PC-9 (cell line): ENCODE results near the gene USF2. TPM values are rescaled to one million over a fixed set of nuclear protein-coding genes. Genes with fewer than 3 reads are reported as not detected.

Source experiments
- BruUV-seq: library from RNA; stranded (reverse); fragments of 400-500 nt; replicated peaks from 2 replicates; lab custom pipeline; 2021; lab: Mats Ljungman, UMichigan
- CTCF ChIA-PET: fragments of 300-600 bp; sonication (Branson Sonifier 250); formaldehyde crosslinking; loops from one replicate; lab custom pipeline; 2022; ENCODE audit warnings: antibody characterized with exemption; lab: Charles Lee
- POLR2A ChIA-PET: fragments of 300-600 bp; sonication (Branson Sonifier 250); formaldehyde crosslinking; loops from one replicate; lab custom pipeline; 2022; ENCODE audit warnings: antibody characterized with exemption; ENCODE audit not compliant: unreplicated experiment; lab: Charles Lee
- DNase-seq, 2 experiments: peaks; one replicate each; pipeline versions ENCODE4 v3.0.0 to v3.0.0-alpha.2; 2015 to 2022; ENCODE audit warnings: mixed read lengths in 1 of 2
- H2AFZ ChIP-seq: fragments of 200-600 bp; sonication (generic); 2 replicates; pipeline ENCODE4 v1.8.1; 2017; ENCODE audit warnings: antibody characterized with exemption
- H3F3A ChIP-seq: fragments of 200-600 bp; sonication (generic); 2 replicates; pipeline ENCODE4 v1.8.1; 2017; ENCODE audit warnings: antibody characterized with exemption, mild to moderate bottlenecking, low read depth; ENCODE audit not compliant: insufficient read depth
- H3K27ac ChIP-seq: fragments of 200-600 bp; sonication (generic); 2 replicates; pipeline ENCODE4 v1.6.1; 2016; ENCODE audit warnings: mixed run types
- H3K27me3 ChIP-seq: fragments of 200-600 bp; sonication (generic); 2 replicates; pipeline ENCODE4 v1.6.1; 2016; ENCODE audit warnings: low read depth, mixed run types; ENCODE audit not compliant: insufficient read depth
- H3K36me3 ChIP-seq: fragments of 200-600 bp; sonication (generic); 2 replicates; pipeline ENCODE4 v1.6.1; 2016; ENCODE audit warnings: low read depth, mixed run types
- H3K4me1 ChIP-seq: fragments of 200-600 bp; sonication (generic); replicated peaks from 2 replicates; pipeline ENCODE4 v1.6.1; 2016; ENCODE audit warnings: mixed run types; ENCODE audit not compliant: insufficient read depth
- H3K4me2 ChIP-seq: fragments of 200-600 bp; sonication (generic); 2 replicates; pipeline ENCODE4 v1.6.1; 2017; ENCODE audit warnings: mixed run types
- H3K4me3 ChIP-seq: fragments of 200-600 bp; sonication (generic); 2 replicates; pipeline ENCODE4 v1.6.1; 2016; ENCODE audit warnings: mixed run types
- H3K79me2 ChIP-seq: fragments of 200-600 bp; sonication (generic); 2 replicates; pipeline ENCODE4 v1.6.1; 2017; ENCODE audit warnings: low read depth, mixed run types
- H3K9me2 ChIP-seq: fragments of 200-600 bp; sonication (generic); 2 replicates; pipeline ENCODE4 v1.8.1; 2017; ENCODE audit warnings: mild to moderate bottlenecking; ENCODE audit not compliant: insufficient read depth
- H3K9me3 ChIP-seq: fragments of 200-600 bp; sonication (generic); 2 replicates; pipeline ENCODE4 v1.8.1; 2016; ENCODE audit warnings: low read depth; ENCODE audit not compliant: insufficient read depth
- H4K20me1 ChIP-seq: fragments of 200-600 bp; sonication (generic); 2 replicates; pipeline ENCODE4 v1.8.1; 2017; ENCODE audit not compliant: insufficient read depth
- CTCF ChIP-seq: fragments of 200-600 bp; sonication (generic); conservative IDR thresholded peaks from 2 replicates; pipeline ENCODE4 v1.6.1; 2017; ENCODE audit warnings: mixed run types, antibody characterized with exemption, mild to moderate bottlenecking, moderate library complexity
- EZH2 ChIP-seq: fragments of 200-600 bp; sonication (generic); IDR thresholded peaks from 2 replicates; pipeline ENCODE4 v1.8.0; 2017; ENCODE audit warnings: antibody characterized with exemption, low read depth
- intact Hi-C: fragments of 100-400 bp; cut with micrococcal nuclease; formaldehyde crosslinking; loops from one replicate; pipeline ENCODE4 v1.10.0; 2022; ENCODE audit not compliant: unreplicated experiment
- total RNA-seq: library from RNA; stranded (reverse); gene quantifications from 2 replicates; pipeline ENCODE4 v1.2.3, GENCODE V29; 2021

USF2 gene
- total RNA-seq, 1 experiment from 2014 or later, result 98.2 TPM

- Histone ChIP-seq H3K9me2 (no peaks in the 10 kb centered on the region), H3K27me3 (0 out of 2 replicates have a peak, but pooled peaks cover 3% of the 10 kb centered on the region), H3K4me2 (no peak overlapping the region), H3K79me2 (no peaks in the 10 kb centered on the region), H3K4me3 (no peak overlapping the region), H3K9me3 (no peaks in the 10 kb centered on the region), H2AFZ (no peak overlapping the region), H3K36me3 (no peaks in the 10 kb centered on the region), H3K4me1 (peaks cover 11% of the 10 kb centered on the region; the same call in 1 of the 2 replicates), H3K27ac (no peak overlapping the region), H4K20me1 (no peaks in the 10 kb centered on the region), H3F3A (peaks cover 8% of the 10 kb centered on the region; the same call in 1 of the 2 replicates)
- ChIA-PET POLR2A (no interaction called here), CTCF (interaction anchor here (0.5 to 0.6 kb wide), 2 partner anchors 65 to 220 kb away, joined by 4 to 13 read pairs; no protein-coding TSS in a partner anchor)
- DNase-seq, result no peak
- intact Hi-C loops, result no loop called here
- BruUV-seq, result no TSS peak
- TF ChIP-seq EZH2 (no peak), CTCF (no peak)
Observed at GRCh38 chr19:35290381-35291127, 21.8 kb downstream of the USF2 start.

GRCh38 chr19:35291259-35291658 is 22.5 kb downstream of the USF2 start:
- peaks cover 11% of the 10 kb centered on the region; the same call in 1 of the 2 replicates for H3K4me1 ChIP-seq
- ChIA-PET CTCF (interaction anchor here (0.5 to 0.7 kb wide), 3 partner anchors 15 to 219 kb away, joined by 3 to 13 read pairs (median 4); no protein-coding TSS in a partner anchor), POLR2A (no interaction called here)
- no peaks in the 10 kb centered on the region for H4K20me1 ChIP-seq
- H3K4me3 ChIP-seq, result no peak overlapping the region
- H3K36me3 ChIP-seq, result no peaks in the 10 kb centered on the region
- no peaks in the 10 kb centered on the region for H3K9me2 ChIP-seq
- no peaks in the 10 kb centered on the region for H3K9me3 ChIP-seq
- H2AFZ ChIP-seq, result no peak overlapping the region
- 0 out of 2 replicates have a peak, but pooled peaks cover 3% of the 10 kb centered on the region for H3K27me3 ChIP-seq
- peak in 1 of 2 experiments; percentile 54 for DNase-seq
- no peaks in the 10 kb centered on the region for H3K79me2 ChIP-seq
- no peak for TF ChIP-seq EZH2
- no peak for TF ChIP-seq CTCF
- no TSS peak for BruUV-seq
- no peak overlapping the region for H3K4me2 ChIP-seq
- intact Hi-C loops, result no loop called here
- H3K27ac ChIP-seq, result no peak overlapping the region
- H3F3A ChIP-seq, result peaks cover 14% of the 10 kb centered on the region; the same call in 1 of the 2 replicates

- ChIA-PET CTCF (interaction anchor here (0.7 kb wide), 1 partner anchor 15 kb away, joined by 3 read pairs; no protein-coding TSS in a partner anchor), POLR2A (no interaction called here)
- BruUV-seq, result no TSS peak
Observed at GRCh38 chr19:35291916-35292315, 23.2 kb downstream of the USF2 start, which contains the start of gene MAG. MAG (plus strand) TSS chr19:35292161; CDS start chr19:35295409, 3,248 bp downstream.

More at GRCh38 chr19:35291916-35292315, 23.2 kb downstream of the USF2 start, which contains the start of gene MAG:
- Histone ChIP-seq H3F3A (peaks cover 20% of the 10 kb centered on the region; the same call in 1 of the 2 replicates), H3K4me3 (no peak within 1 kb of the TSS), H3K4me2 (no peak within 1 kb of the TSS), H3K27me3 (0 out of 2 replicates have a peak, but pooled peaks cover 3% of the 10 kb centered on the region), H3K9me3 (no peaks in the 10 kb centered on the region), H3K36me3 (no peaks in the 10 kb centered on the region), H2AFZ (no peak within 1 kb of the TSS), H3K79me2 (no peaks in the 10 kb centered on the region), H3K4me1 (peaks cover 11% of the 10 kb centered on the region; the same call in 1 of the 2 replicates), H3K9me2 (no peaks in the 10 kb centered on the region), H4K20me1 (no peaks in the 10 kb centered on the region), H3K27ac (no peak within 1 kb of the TSS)
- intact Hi-C loops, result no loop called here
- DNase-seq, result no peak
- no peak for TF ChIP-seq EZH2
- TF ChIP-seq CTCF, result no peak
